Hepatocyte (in vitro differentiated cells): Measurements from ENCODE around the gene ADCYAP1R1. TPM values are rescaled to one million over a fixed set of nuclear protein-coding genes. Genes with fewer than 3 reads are reported as not detected.

Experiments used
- DNase-seq: peaks from one replicate; pipeline ENCODE4 v3.0.0-alpha.2; 2016; ENCODE audit warnings: low spot score
- H2AFZ ChIP-seq: fragments of 200-600 bp; sonication (generic); 2 replicates; pipeline ENCODE4 v1.6.0; 2016; ENCODE audit warnings: antibody characterized with exemption, mild to moderate bottlenecking
- H3K27ac ChIP-seq: fragments of 200-600 bp; sonication (generic); 2 replicates; pipeline ENCODE4 v1.5.1; 2016; ENCODE audit warnings: mild to moderate bottlenecking
- H3K27me3 ChIP-seq: fragments of 200-600 bp; sonication (generic); 2 replicates; pipeline ENCODE4 v1.6.1; 2016
- H3K36me3 ChIP-seq: fragments of 200-600 bp; sonication (generic); replicated peaks from 2 replicates; pipeline ENCODE4 v1.5.1; 2016; ENCODE audit warnings: low read depth; ENCODE audit not compliant: insufficient read depth
- H3K4me1 ChIP-seq: fragments of 200-600 bp; sonication (generic); 2 replicates; pipeline ENCODE4 v1.5.1; 2016; ENCODE audit warnings: mild to moderate bottlenecking, moderate library complexity; ENCODE audit not compliant: insufficient read depth
- H3K4me2 ChIP-seq: fragments of 200-600 bp; sonication (generic); 2 replicates; pipeline ENCODE4 v1.6.0; 2016
- H3K4me3 ChIP-seq: fragments of 200-600 bp; sonication (generic); 2 replicates; pipeline ENCODE4 v1.5.1; 2016; ENCODE audit warnings: mild to moderate bottlenecking
- H3K79me2 ChIP-seq: fragments of 200-600 bp; sonication (generic); 2 replicates; pipeline ENCODE4 v1.6.0; 2017; ENCODE audit warnings: mild to moderate bottlenecking
- H3K9me2 ChIP-seq: fragments of 200-600 bp; sonication (generic); replicated peaks from 2 replicates; pipeline ENCODE4 v1.6.0; 2017; ENCODE audit warnings: mild to moderate bottlenecking; ENCODE audit not compliant: insufficient read depth
- H3K9me3 ChIP-seq: fragments of 200-600 bp; sonication (generic); 2 replicates; pipeline ENCODE4 v1.5.1; 2016; ENCODE audit warnings: low read depth, mild to moderate bottlenecking
- H4K20me1 ChIP-seq: fragments of 200-600 bp; sonication (generic); 2 replicates; pipeline ENCODE4 v1.6.0; 2016; ENCODE audit warnings: mild to moderate bottlenecking; ENCODE audit not compliant: insufficient read depth, poor library complexity, severe bottlenecking
- EZH2 ChIP-seq: fragments of 200-600 bp; sonication (generic); IDR thresholded peaks from 2 replicates; pipeline ENCODE4 v1.6.1; 2016; ENCODE audit warnings: antibody characterized with exemption, mild to moderate bottlenecking, borderline replicate concordance
- EZH2phosphoT487 ChIP-seq: fragments of 200-600 bp; sonication (generic); IDR thresholded peaks from one replicate; pipeline ENCODE4 v1.6.1; 2018; ENCODE audit warnings: antibody characterized with exemption, mild to moderate bottlenecking, low read depth, moderate library complexity; ENCODE audit not compliant: unreplicated experiment, severe bottlenecking
- WGBS: methylation state at CpG from one replicate; pipeline ENCODE4 v1.1.6; 2016; ENCODE audit warnings: low lambda C conversion rate; ENCODE audit errors: missing lambda C conversion rate; 5-methylcytosine and 5-hydroxymethylcytosine counted together
- polyA plus RNA-seq: library from polyadenylated mRNA; unstranded; fragments of >200 nt; fragmentation: Nextera tagmentation; extraction: Ambion mirVana; gene quantifications from 2 replicates; pipeline ENCODE4 v1.2.1, GENCODE V29; 2016
- total RNA-seq: library from RNA; depleted of rRNA; stranded (reverse); fragments of >200 nt; gene quantifications from 2 replicates; pipeline ENCODE4 v1.2.3, GENCODE V29; 2014
- TF ChIP-seq, protein P1 (sequence below): fragments of 200-600 bp; sonication (generic); IDR thresholded peaks from 2 replicates; pipeline ENCODE4 v1.5.1; 2016; ENCODE audit warnings: antibody characterized with exemption, mild to moderate bottlenecking; ENCODE audit not compliant: poor library complexity

Gene ADCYAP1R1
- total and polyA plus RNA-seq, 2 experiments from 2014 or later = 0.10 TPM; not detected in 1

DNA sequence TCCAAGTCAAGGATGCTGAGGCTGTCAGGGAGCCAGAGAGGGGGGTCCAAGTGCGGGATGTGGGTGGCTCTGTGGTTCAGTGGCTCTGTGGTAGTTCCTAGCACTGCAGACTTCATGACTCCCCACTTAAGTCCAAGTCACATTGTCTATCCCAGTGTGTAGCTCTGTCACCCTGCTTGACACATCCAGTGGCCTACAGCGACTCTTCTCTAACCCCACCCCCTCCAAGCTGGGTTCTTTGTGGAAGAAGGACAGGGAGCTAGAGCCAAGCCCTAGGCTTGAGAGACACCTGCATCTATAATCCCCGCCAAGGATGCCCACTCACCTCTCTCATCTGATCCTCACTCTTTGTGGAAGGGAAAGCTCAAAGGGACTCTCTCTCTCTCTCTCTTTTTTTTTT is 57.6 kb downstream of the ADCYAP1R1 start:
- Histone ChIP-seq H2AFZ (no peak overlapping the region), H3K9me2 (no peaks in the 10 kb centered on the region), H3K4me1 (no peaks in the 10 kb centered on the region), H3K27ac (no peak overlapping the region), H3K27me3 (peaks cover 4% of the 10 kb centered on the region), H3K4me3 (no peak overlapping the region), H3K9me3 (no peaks in the 10 kb centered on the region), H3K36me3 (no peaks in the 10 kb centered on the region), H4K20me1 (no peaks in the 10 kb centered on the region), H3K4me2 (no peak overlapping the region), H3K79me2 (no peaks in the 10 kb centered on the region)
- no peak for DNase-seq
- TF ChIP-seq, protein P1, sequence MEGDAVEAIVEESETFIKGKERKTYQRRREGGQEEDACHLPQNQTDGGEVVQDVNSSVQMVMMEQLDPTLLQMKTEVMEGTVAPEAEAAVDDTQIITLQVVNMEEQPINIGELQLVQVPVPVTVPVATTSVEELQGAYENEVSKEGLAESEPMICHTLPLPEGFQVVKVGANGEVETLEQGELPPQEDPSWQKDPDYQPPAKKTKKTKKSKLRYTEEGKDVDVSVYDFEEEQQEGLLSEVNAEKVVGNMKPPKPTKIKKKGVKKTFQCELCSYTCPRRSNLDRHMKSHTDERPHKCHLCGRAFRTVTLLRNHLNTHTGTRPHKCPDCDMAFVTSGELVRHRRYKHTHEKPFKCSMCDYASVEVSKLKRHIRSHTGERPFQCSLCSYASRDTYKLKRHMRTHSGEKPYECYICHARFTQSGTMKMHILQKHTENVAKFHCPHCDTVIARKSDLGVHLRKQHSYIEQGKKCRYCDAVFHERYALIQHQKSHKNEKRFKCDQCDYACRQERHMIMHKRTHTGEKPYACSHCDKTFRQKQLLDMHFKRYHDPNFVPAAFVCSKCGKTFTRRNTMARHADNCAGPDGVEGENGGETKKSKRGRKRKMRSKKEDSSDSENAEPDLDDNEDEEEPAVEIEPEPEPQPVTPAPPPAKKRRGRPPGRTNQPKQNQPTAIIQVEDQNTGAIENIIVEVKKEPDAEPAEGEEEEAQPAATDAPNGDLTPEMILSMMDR = no peak
- TF ChIP-seq EZH2 (no peak), EZH2phosphoT487 (no peak)
- 81% methylated on average over 3 of the region's 3 CpGs for WGBS

GRCh38 chr7:31110331-31111108 is 58.4 kb downstream of the ADCYAP1R1 start:
- H3K9me3 ChIP-seq = no peaks in the 10 kb centered on the region
- H3K27me3 ChIP-seq = peaks cover 4% of the 10 kb centered on the region
- no peak overlapping the region for H3K27ac ChIP-seq
- H3K9me2 ChIP-seq = no peaks in the 10 kb centered on the region
- DNase-seq = no peak
- H3K79me2 ChIP-seq = no peaks in the 10 kb centered on the region
- H4K20me1 ChIP-seq = no peaks in the 10 kb centered on the region
- no peak overlapping the region for H3K4me2 ChIP-seq
- TF ChIP-seq, protein P1 = no peak
- no peak overlapping the region for H3K4me3 ChIP-seq
- H3K4me1 ChIP-seq = no peaks in the 10 kb centered on the region
- 87% methylated on average over 7 of the region's 7 CpGs for WGBS
- H3K36me3 ChIP-seq = no peaks in the 10 kb centered on the region
- no peak overlapping the region for H2AFZ ChIP-seq

DNA sequence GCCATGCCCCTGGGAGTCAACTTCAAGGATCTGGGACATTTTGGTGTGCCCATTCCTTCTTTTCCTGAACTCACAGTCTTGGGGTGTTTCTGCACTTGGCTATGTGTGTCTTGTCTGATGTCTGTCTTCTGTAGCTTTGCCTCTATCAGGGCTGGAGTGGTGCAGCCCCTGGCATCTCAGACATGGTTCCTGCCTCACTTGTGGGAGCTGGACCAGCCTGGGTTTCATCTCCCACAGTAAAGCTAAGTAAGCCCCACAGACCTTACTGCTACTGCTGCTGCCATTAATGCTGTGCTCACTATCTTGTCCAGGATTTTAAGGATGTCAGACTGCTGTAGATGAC is 59.0 kb downstream of the ADCYAP1R1 start:
- Histone ChIP-seq H3K9me2 (no peaks in the 10 kb centered on the region), H3K27me3 (peaks cover 4% of the 10 kb centered on the region), H3K9me3 (no peaks in the 10 kb centered on the region), H3K27ac (no peak overlapping the region), H4K20me1 (no peaks in the 10 kb centered on the region), H2AFZ (no peak overlapping the region), H3K4me1 (no peaks in the 10 kb centered on the region), H3K4me3 (no peak overlapping the region), H3K4me2 (no peak overlapping the region), H3K79me2 (no peaks in the 10 kb centered on the region), H3K36me3 (no peaks in the 10 kb centered on the region)
- no peak for DNase-seq
- TF ChIP-seq, protein P1 = no peak
- TF ChIP-seq EZH2phosphoT487 (no peak), EZH2 (no peak)

GRCh38 chr7:31113660-31114059 is 61.6 kb downstream of the ADCYAP1R1 start:
- no peaks in the 10 kb centered on the region for H3K4me1 ChIP-seq
- H4K20me1 ChIP-seq = no peaks in the 10 kb centered on the region
- H3K79me2 ChIP-seq = no peaks in the 10 kb centered on the region
- no peak overlapping the region for H2AFZ ChIP-seq
- TF ChIP-seq EZH2 (no peak), EZH2phosphoT487 (no peak)
- TF ChIP-seq, protein P1 = no peak
- H3K36me3 ChIP-seq = no peaks in the 10 kb centered on the region
- no peak overlapping the region for H3K4me3 ChIP-seq
- peaks cover 18% of the 10 kb centered on the region for H3K27me3 ChIP-seq
- no peak overlapping the region for H3K27ac ChIP-seq
- no peak for DNase-seq
- H3K9me3 ChIP-seq = no peaks in the 10 kb centered on the region
- WGBS = 20% methylated on average over 1 of the region's 1 CpG
- H3K4me2 ChIP-seq = no peak overlapping the region
- H3K9me2 ChIP-seq = no peaks in the 10 kb centered on the region
